Sigmoid colon (tissue), 7 donors: Measurements from ENCODE around the gene ACOX2. TPM values are rescaled to one million over a fixed set of nuclear protein-coding genes. Genes with fewer than 3 reads are reported as not detected.

Experiments used
- DNase-seq: peaks from one replicate; pipeline ENCODE4 v3.0.0-alpha.2; 2019
- H3K27ac ChIP-seq, 4 donors: fragments of 200-600 bp; sonication (generic); one replicate each; pipeline ENCODE4 v1.5.1; 2016 to 2019; ENCODE audit warnings: mild to moderate bottlenecking in 1 of 4
- H3K27me3 ChIP-seq, 3 donors: fragments of 200-600 bp; sonication (generic); one replicate each; pipeline ENCODE4 v1.5.1; 2019; ENCODE audit warnings: mild to moderate bottlenecking in 1 of 3
- H3K36me3 ChIP-seq, 4 donors: fragments of 200-600 bp; sonication (generic); one replicate each; pipeline ENCODE4 v1.5.1; 2016 to 2019
- H3K4me1 ChIP-seq, 4 donors: fragments of 200-600 bp; sonication (generic); one replicate each; pipeline ENCODE4 v1.5.1; 2017 to 2019
- H3K4me3 ChIP-seq, 4 donors: fragments of 200-600 bp; sonication (generic); one replicate each; pipeline ENCODE4 v1.5.1; 2017 to 2019; ENCODE audit warnings: mild to moderate bottlenecking in 2 of 4, moderate library complexity in 1 of 4
- H3K9me3 ChIP-seq, 4 donors: fragments of 200-600 bp in 3 of 4; sonication (generic) in 3 of 4; one replicate each; pipeline versions ENCODE4 v1.5.1 to v1.6.1; 2013 to 2019
- EP300 ChIP-seq, 4 donors: sonication (generic); formaldehyde crosslinking; IDR thresholded peaks; one replicate each; pipeline ENCODE4 v1.6.1; 2017; ENCODE audit warnings: antibody characterized with exemption in 4 of 4
- POLR2A ChIP-seq, 2 donors: fragments of 450-650 bp; IDR thresholded peaks; one replicate each; pipeline ENCODE4 v1.6.1; 2016; ENCODE audit warnings: antibody characterized with exemption in 2 of 2, mild to moderate bottlenecking in 2 of 2, moderate library complexity in 2 of 2
- POLR2AphosphoS5 ChIP-seq, 4 donors: sonication (generic); formaldehyde crosslinking; IDR thresholded peaks; one replicate each; pipeline ENCODE4 v1.6.1; 2017; ENCODE audit warnings: antibody characterized with exemption in 4 of 4
- WGBS, 2 donors: extraction: QIAGEN DNeasy Blood & Tissue Kit; methylation state at CpG; one replicate each; pipeline ENCODE4 v1.1.7; 2013; 5-methylcytosine and 5-hydroxymethylcytosine counted together
- intact Hi-C: fragments of 100-400 bp; cut with DNase I; formaldehyde crosslinking; loops from one replicate; pipeline ENCODE4 v1.15.1; 2023
- polyA plus RNA-seq, 3 donors: library from polyadenylated mRNA; stranded (reverse); fragments of 200-250 nt; gene quantifications; one replicate each; pipeline ENCODE4 v1.2.3, GENCODE V29; 2013
- total RNA-seq, 4 donors: library from RNA; depleted of rRNA; stranded (reverse); fragments of >200 nt; gene quantifications; one replicate each; pipeline ENCODE4 v1.1.0, GENCODE V29; 2016
- TF ChIP-seq, protein P1 (sequence below), 4 experiments: fragments of 450-650 bp in 3 of 4; fragments of 200-600 bp in 1 of 4; IDR thresholded peaks; one replicate each; pipeline ENCODE4 v1.5.1; 2016 to 2019; ENCODE audit warnings: antibody characterized with exemption in 4 of 4, mild to moderate bottlenecking in 3 of 4, moderate library complexity in 2 of 4
- donor health status: healthy with polysubstance abuse.
- donor health status: Bipolar disorder and iron deficiency.
- donor health status: healthy.

Gene ACOX2
- total and polyA plus RNA-seq, 7 donors: 6.9 to 35.8 (median 26.0) TPM

DNA sequence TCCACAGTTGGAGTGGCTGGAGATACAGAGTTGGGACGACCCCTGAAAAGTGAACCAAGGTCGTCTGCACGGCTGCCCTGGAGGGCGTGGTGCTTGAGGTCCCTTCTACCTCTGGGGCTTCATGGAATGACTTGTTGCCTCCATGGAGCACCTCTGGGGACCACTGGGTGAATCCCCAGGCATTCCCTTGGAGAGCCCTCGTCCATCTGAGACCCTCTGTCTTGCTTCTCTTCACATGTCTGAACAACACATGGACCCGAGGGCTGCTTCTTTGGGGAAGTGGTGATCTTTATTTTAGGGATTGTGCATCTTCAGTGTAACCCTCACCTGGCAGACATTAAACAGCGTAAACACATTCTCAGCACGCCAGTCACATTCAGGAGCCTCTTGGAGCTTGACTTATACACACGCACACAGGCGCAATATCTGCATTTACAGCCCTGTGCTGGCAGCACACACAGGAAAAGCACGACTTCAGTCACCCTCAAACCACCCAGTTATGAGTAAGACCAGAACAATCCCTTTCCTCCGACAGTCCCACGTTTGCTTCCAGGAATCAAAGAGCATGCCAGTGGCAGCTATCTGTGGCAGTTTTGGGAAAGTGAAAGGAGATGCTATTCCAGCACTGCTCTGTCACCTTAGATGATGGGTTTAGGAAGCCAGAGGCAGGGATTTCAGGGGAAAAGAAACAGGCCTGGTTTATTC lies 27.6 kb upstream of the ACOX2 start:
- intact Hi-C loops: no loop called here
- Histone ChIP-seq H3K9me3 (no peaks in the 10 kb centered on the region), H3K4me3 (no peak overlapping the region), H3K4me1 (peaks cover 0 to 9% (median 0%) of the 10 kb centered on the region in 4 donors), H3K36me3 (no peaks in the 10 kb centered on the region), H3K27me3 (no peaks in the 10 kb centered on the region), H3K27ac (no peak overlapping the region)
- 32 to 59% methylated on average over 13 of the region's 13 CpGs for WGBS, 2 donors
- no peak for DNase-seq
- TF ChIP-seq EP300 (IDR thresholded peaks at IDR 0.05): no peak
- TF ChIP-seq, protein P1, sequence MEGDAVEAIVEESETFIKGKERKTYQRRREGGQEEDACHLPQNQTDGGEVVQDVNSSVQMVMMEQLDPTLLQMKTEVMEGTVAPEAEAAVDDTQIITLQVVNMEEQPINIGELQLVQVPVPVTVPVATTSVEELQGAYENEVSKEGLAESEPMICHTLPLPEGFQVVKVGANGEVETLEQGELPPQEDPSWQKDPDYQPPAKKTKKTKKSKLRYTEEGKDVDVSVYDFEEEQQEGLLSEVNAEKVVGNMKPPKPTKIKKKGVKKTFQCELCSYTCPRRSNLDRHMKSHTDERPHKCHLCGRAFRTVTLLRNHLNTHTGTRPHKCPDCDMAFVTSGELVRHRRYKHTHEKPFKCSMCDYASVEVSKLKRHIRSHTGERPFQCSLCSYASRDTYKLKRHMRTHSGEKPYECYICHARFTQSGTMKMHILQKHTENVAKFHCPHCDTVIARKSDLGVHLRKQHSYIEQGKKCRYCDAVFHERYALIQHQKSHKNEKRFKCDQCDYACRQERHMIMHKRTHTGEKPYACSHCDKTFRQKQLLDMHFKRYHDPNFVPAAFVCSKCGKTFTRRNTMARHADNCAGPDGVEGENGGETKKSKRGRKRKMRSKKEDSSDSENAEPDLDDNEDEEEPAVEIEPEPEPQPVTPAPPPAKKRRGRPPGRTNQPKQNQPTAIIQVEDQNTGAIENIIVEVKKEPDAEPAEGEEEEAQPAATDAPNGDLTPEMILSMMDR (IDR thresholded peaks at IDR 0.05): no peak
- no peak for TF ChIP-seq POLR2AphosphoS5 (IDR thresholded peaks at IDR 0.05)
- no peak for TF ChIP-seq POLR2A (IDR thresholded peaks at IDR 0.05)

DNA sequence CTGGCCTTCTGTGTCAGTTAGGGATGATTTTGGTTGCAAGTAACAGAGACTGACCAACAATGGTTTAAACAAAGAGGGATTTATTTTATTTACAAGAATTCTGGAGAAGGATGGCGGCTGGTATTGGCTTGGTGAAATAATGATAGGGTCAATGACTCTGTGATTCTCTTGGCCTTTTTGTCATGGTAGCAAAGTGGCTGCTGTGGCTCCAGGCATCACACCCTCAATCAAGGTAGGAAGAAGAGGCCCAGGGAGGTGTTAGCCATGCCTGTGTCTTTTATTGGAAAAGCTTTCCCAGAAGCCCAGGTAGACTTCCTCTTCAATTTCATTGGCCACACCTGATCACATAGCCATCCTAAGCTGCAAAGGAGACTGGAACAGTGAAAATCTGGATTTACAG lies 27.1 kb upstream of the ACOX2 start:
- intact Hi-C loops: no loop called here
- WGBS, 2 donors: 93 to 96% methylated on average over 1 of the region's 1 CpG

DNA sequence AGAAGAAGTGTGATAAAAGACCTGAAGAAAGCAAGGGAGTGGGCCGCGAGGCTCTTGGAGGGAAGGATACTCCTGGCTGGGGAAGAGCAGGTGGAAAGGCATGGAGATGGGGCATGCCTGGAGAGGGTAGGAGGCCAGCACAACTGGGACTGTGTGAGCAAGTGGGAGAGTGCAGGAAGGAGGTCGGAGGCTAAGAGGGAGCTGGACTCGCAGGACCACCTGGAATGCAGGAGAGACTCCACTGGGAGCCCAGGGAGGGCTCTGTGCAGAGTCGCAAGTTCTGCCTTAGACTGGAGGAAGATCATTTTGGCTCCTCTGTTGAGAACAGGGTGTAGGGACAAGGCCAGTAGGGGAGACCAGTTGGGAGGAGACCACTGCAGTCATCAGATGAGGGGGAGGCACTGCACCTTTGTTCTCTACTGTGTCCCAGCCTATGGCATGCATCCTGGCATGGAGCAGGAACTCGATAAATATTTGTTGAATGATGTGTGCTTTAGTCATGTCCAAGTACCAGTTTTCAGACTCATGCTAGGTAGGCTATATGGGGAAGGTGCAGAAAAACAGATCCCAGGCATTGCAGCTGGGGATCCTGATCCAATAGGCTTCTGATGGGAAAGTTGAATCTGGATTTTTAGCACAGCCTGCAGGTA lies 26.5 kb upstream of the ACOX2 start:
- Histone ChIP-seq H3K27ac (no peak overlapping the region), H3K4me1 (peaks cover 0 to 9% (median 0%) of the 10 kb centered on the region in 4 donors), H3K4me3 (no peak overlapping the region), H3K36me3 (no peaks in the 10 kb centered on the region), H3K27me3 (no peaks in the 10 kb centered on the region), H3K9me3 (no peaks in the 10 kb centered on the region)
- no peak for TF ChIP-seq POLR2A (IDR thresholded peaks at IDR 0.05)
- TF ChIP-seq, protein P1 (IDR thresholded peaks at IDR 0.05): no peak
- 92 to 93% methylated on average over 6 of the region's 6 CpGs for WGBS, 2 donors
- no peak for DNase-seq
- intact Hi-C loops: no loop called here

More for the DNA sequence above, 27.1 kb upstream of the ACOX2 start:
- Histone ChIP-seq H3K27ac (no peak overlapping the region), H3K36me3 (no peaks in the 10 kb centered on the region), H3K27me3 (no peaks in the 10 kb centered on the region), H3K4me3 (no peak overlapping the region), H3K9me3 (no peaks in the 10 kb centered on the region), H3K4me1 (peaks cover 0 to 9% (median 0%) of the 10 kb centered on the region in 4 donors)
- no peak for DNase-seq
- TF ChIP-seq POLR2AphosphoS5 (IDR thresholded peaks at IDR 0.05) (no peak), POLR2A (IDR thresholded peaks at IDR 0.05) (no peak), EP300 (IDR thresholded peaks at IDR 0.05) (no peak)
- TF ChIP-seq, protein P1 (IDR thresholded peaks at IDR 0.05): no peak

DNA sequence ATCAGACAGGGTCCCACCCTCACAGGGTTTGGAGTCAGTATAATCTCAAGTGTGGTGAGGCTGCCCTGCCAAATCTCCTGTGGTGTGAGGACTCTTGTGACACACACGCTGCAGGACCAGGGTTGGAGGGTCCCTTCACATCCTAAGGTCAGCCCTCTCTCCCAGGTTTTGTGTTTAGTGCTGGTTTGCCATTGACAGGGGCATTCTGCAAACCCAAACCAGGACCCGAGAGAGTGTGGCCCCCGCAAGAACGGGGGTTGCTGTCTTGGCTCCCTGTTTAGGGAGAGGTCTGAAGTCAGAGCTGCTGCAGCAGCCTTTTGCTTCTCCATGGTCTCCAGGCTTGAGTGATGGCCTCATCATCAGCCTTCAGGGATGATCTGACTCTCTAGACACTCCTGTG lies 25.5 kb upstream of the ACOX2 start:
- Histone ChIP-seq H3K36me3 (no peaks in the 10 kb centered on the region), H3K27ac (no peak overlapping the region), H3K4me1 (peaks cover 0 to 9% (median 2%) of the 10 kb centered on the region in 4 donors), H3K4me3 (no peak overlapping the region), H3K9me3 (no peaks in the 10 kb centered on the region), H3K27me3 (no peaks in the 10 kb centered on the region)
- TF ChIP-seq POLR2A (IDR thresholded peaks at IDR 0.05) (no peak), POLR2AphosphoS5 (IDR thresholded peaks at IDR 0.05) (no peak), EP300 (IDR thresholded peaks at IDR 0.05) (no peak)
- TF ChIP-seq, protein P1 (IDR thresholded peaks at IDR 0.05): no peak
- WGBS, 2 donors: 91% methylated on average over 4 of the region's 4 CpGs
- intact Hi-C loops: no loop called here
- DNase-seq: no peak
